Adrenal gland (tissue), 12 donors: ENCODE results near the gene CFTR. TPM values are rescaled to one million over a fixed set of nuclear protein-coding genes. Genes with fewer than 3 reads are reported as not detected.

Source experiments
- DNase-seq, 7 donors: peaks; one replicate each; pipeline ENCODE4 v3.0.0-alpha.2; 2019 to 2020
- H3K27ac ChIP-seq, 5 donors: fragments of 200-600 bp; sonication (generic) in 4 of 5; 1 replicate in 3 of 5; 2 replicates in 2 of 5; pipeline versions ENCODE4 v1.5.1 to v1.8.0; 2016 to 2020; ENCODE audit warnings: mild to moderate bottlenecking in 1 of 5
- H3K27me3 ChIP-seq: fragments of 200-600 bp; 2 replicates; pipeline ENCODE4 v1.8.0; 2021
- H3K36me3 ChIP-seq, 2 donors: fragments of 200-600 bp; replicated peaks in 1 of 2; 1 replicate in 1 of 2; 2 replicates in 1 of 2; pipeline versions ENCODE4 v1.5.1 to v1.8.0; 2018 to 2022
- H3K4me1 ChIP-seq, 2 donors: fragments of 200-600 bp; replicated peaks in 1 of 2; 1 replicate in 1 of 2; 2 replicates in 1 of 2; pipeline versions ENCODE4 v1.5.1 to v1.8.0; 2018 to 2021
- H3K4me3 ChIP-seq, 4 donors: fragments of 200-600 bp; sonication (generic) in 3 of 4; one replicate each; pipeline ENCODE4 v1.5.1; 2016 to 2018
- H3K9me3 ChIP-seq, 3 donors: fragments of 200-600 bp; sonication (generic) in 1 of 3; replicated peaks in 1 of 3; 1 replicate in 2 of 3; 2 replicates in 1 of 3; pipeline versions ENCODE4 v1.5.1 to v1.8.0; 2016 to 2021
- POLR2A ChIP-seq, 2 donors: fragments of 450-650 bp; IDR thresholded peaks; one replicate each; pipeline ENCODE4 v1.6.1; 2017; ENCODE audit warnings: antibody characterized with exemption in 2 of 2, mild to moderate bottlenecking in 2 of 2, moderate library complexity in 1 of 2
- WGBS, 4 donors: extraction: QIAGEN DNeasy Blood & Tissue Kit in 2 of 4; methylation state at CpG; one replicate each; pipeline versions ENCODE4 v1.1.5 to v1.1.7; 2013 to 2017; 5-methylcytosine and 5-hydroxymethylcytosine counted together
- intact Hi-C, 2 donors: fragments of 100-400 bp; cut with DNase I; formaldehyde crosslinking; loops; one replicate each; pipeline versions ENCODE4 v1.14.1 to v1.15.0; 2022 to 2023
- polyA plus RNA-seq, 3 donors: library from polyadenylated mRNA; stranded (reverse); fragments of 200-250 nt in 2 of 3; fragments of 350-450 nt in 1 of 3; fragmentation: Illumina TruSeq in 1 of 3; extraction: RNeasy Lipid Tissue Mini Kit (QIAGEN cat#74804) in 1 of 3; gene quantifications; one replicate each; pipeline ENCODE4 v1.2.3, GENCODE V29; 2013 to 2014
- total RNA-seq, 9 donors: library from RNA; depleted of rRNA in 4 of 9; stranded (reverse); fragments of >200 nt in 4 of 9; fragments of 120-200 nt in 1 of 9; fragmentation: NEBNext Ultra II Directional in 1 of 9; extraction: Animal tissue kit (Norgen Biotek cat#: 25700) in 1 of 9; gene quantifications; one replicate each; pipeline versions ENCODE4 v1.1.0 to v1.2.4, GENCODE V29; 2013 to 2023
- TF ChIP-seq, protein P1 (sequence below), 6 experiments: fragments of 450-650 bp in 4 of 6; fragments of 200-600 bp in 2 of 6; sonication (generic) in 1 of 6; IDR thresholded peaks; 1 replicate in 5 of 6; 2 replicates in 1 of 6; pipeline versions ENCODE4 v1.5.1 to v1.8.0; 2016 to 2021; ENCODE audit warnings: antibody characterized with exemption in 6 of 6, mild to moderate bottlenecking in 2 of 6, moderate library complexity in 1 of 6
- donor health status: healthy with polysubstance abuse.
- donor health status: Bipolar disorder and iron deficiency.
- donor health status: DM: yes; HTN: yes; CAD: no.
- donor health status: DM: no; HTN: no; CAD: no.
- donor health status: DM: no; HTN: no; CAD: no.
- donor health status: DM: yes; HTN: yes; CAD: no.

Gene CFTR
- total and polyA plus RNA-seq, 12 donors: 0.07 to 0.22 (median 0.08) TPM; not detected in 9

DNA sequence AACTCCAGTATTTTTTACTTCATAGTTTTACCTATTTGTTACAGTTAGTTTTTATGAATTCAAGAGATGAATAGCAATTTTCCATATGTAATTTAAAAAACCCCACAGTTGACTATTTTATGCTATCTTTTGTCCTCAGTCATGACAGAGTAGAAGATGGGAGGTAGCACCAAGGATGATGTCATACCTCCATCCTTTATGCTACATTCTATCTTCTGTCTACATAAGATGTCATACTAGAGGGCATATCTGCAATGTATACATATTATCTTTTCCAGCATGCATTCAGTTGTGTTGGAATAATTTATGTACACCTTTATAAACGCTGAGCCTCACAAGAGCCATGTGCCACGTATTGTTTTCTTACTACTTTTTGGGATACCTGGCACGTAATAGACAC is 184.2 kb downstream of the CFTR start:
- no peak for DNase-seq
- TF ChIP-seq, protein P1, sequence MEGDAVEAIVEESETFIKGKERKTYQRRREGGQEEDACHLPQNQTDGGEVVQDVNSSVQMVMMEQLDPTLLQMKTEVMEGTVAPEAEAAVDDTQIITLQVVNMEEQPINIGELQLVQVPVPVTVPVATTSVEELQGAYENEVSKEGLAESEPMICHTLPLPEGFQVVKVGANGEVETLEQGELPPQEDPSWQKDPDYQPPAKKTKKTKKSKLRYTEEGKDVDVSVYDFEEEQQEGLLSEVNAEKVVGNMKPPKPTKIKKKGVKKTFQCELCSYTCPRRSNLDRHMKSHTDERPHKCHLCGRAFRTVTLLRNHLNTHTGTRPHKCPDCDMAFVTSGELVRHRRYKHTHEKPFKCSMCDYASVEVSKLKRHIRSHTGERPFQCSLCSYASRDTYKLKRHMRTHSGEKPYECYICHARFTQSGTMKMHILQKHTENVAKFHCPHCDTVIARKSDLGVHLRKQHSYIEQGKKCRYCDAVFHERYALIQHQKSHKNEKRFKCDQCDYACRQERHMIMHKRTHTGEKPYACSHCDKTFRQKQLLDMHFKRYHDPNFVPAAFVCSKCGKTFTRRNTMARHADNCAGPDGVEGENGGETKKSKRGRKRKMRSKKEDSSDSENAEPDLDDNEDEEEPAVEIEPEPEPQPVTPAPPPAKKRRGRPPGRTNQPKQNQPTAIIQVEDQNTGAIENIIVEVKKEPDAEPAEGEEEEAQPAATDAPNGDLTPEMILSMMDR (IDR thresholded peaks at IDR 0.05): no peak
- no peak for TF ChIP-seq POLR2A (IDR thresholded peaks at IDR 0.05)
- no peaks in the 10 kb centered on the region for H3K9me3 ChIP-seq
- H3K4me1 ChIP-seq: no peaks in the 10 kb centered on the region
- WGBS, 4 donors: 71 to 84% (median 82%) methylated on average over 3 of the region's 3 CpGs
- no peak overlapping the region for H3K4me3 ChIP-seq
- no peaks in the 10 kb centered on the region for H3K36me3 ChIP-seq
- intact Hi-C loops: no loop called here
- no peak overlapping the region for H3K27ac ChIP-seq
- no peaks in the 10 kb centered on the region for H3K27me3 ChIP-seq

DNA sequence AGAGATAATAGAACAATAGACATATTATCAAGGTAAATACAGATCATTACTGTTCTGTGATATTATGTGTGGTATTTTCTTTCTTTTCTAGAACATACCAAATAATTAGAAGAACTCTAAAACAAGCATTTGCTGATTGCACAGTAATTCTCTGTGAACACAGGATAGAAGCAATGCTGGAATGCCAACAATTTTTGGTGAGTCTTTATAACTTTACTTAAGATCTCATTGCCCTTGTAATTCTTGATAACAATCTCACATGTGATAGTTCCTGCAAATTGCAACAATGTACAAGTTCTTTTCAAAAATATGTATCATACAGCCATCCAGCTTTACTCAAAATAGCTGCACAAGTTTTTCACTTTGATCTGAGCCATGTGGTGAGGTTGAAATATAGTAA is 185.5 kb downstream of the CFTR start:
- Histone ChIP-seq H3K27me3 (no peaks in the 10 kb centered on the region), H3K36me3 (no peaks in the 10 kb centered on the region), H3K9me3 (no peaks in the 10 kb centered on the region), H3K4me1 (no peaks in the 10 kb centered on the region), H3K27ac (no peak overlapping the region), H3K4me3 (no peak overlapping the region)
- TF ChIP-seq, protein P1 (IDR thresholded peaks at IDR 0.05): no peak
- no peak for TF ChIP-seq POLR2A (IDR thresholded peaks at IDR 0.05)
- intact Hi-C loops: no loop called here
- no peak for DNase-seq

DNA sequence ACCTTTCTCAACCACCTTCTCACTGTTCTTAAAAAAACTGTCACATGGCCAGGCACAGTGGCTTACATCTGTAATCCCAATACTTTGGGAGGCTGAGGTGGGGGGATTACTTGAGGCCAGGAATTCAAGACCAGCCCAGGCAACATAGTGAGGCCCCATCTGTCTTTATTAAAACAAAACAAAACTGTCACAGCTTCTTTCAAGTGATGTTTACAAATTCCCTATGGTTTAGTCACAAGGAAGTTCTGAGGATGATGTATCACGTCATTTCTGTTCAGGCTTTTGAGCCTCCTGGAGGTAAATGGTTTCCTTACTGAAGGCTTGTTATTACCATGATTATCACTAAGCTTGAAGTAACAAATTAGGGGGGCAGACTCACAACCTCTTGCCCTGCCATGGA is 186.2 kb downstream of the CFTR start:
- Histone ChIP-seq H3K36me3 (no peaks in the 10 kb centered on the region), H3K9me3 (no peaks in the 10 kb centered on the region)

DNA sequence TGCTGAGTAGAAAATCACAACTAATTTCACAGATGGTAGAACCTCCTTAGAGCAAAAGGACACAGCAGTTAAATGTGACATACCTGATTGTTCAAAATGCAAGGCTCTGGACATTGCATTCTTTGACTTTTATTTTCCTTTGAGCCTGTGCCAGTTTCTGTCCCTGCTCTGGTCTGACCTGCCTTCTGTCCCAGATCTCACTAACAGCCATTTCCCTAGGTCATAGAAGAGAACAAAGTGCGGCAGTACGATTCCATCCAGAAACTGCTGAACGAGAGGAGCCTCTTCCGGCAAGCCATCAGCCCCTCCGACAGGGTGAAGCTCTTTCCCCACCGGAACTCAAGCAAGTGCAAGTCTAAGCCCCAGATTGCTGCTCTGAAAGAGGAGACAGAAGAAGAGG is 186.9 kb downstream of the CFTR start:
- Histone ChIP-seq H3K4me1 (no peaks in the 10 kb centered on the region), H3K9me3 (no peaks in the 10 kb centered on the region), H3K27me3 (no peaks in the 10 kb centered on the region), H3K27ac (no peak overlapping the region), H3K36me3 (no peaks in the 10 kb centered on the region), H3K4me3 (no peak overlapping the region)
- intact Hi-C loops: no loop called here
- no peak for DNase-seq
- 81 to 95% (median 86%) methylated on average over 6 of the region's 6 CpGs for WGBS, 4 donors
- no peak for TF ChIP-seq POLR2A (IDR thresholded peaks at IDR 0.05)
- TF ChIP-seq, protein P1 (IDR thresholded peaks at IDR 0.05): no peak

More for the DNA sequence above, 186.2 kb downstream of the CFTR start:
- no peak overlapping the region for H3K4me3 ChIP-seq
- no peaks in the 10 kb centered on the region for H3K4me1 ChIP-seq
- no peak overlapping the region for H3K27ac ChIP-seq
- intact Hi-C loops: no loop called here
- TF ChIP-seq, protein P1 (IDR thresholded peaks at IDR 0.05): no peak
- TF ChIP-seq POLR2A (IDR thresholded peaks at IDR 0.05): no peak
- H3K27me3 ChIP-seq: no peaks in the 10 kb centered on the region
- WGBS, 4 donors: 43 to 75% (median 56%) methylated on average over 1 of the region's 1 CpG
- DNase-seq: no peak
